HepG2 (cell line): ENCODE data around the gene NHLRC3. TPM values are rescaled to one million over a fixed set of nuclear protein-coding genes. Genes with fewer than 3 reads are reported as not detected.
"Not testable (repeated sequence)": the region's sequence is repeated elsewhere in the genome, so short reads cannot be mapped to it uniquely, and the experiment has no call there.

Experiments used
- ATAC-seq: fragments of 200-7000 bp; cut with Tn5 transposase; 3 replicates; pipeline ENCODE4 v1.9.1; 2020; ENCODE audit warnings: mild to moderate bottlenecking, moderate library complexity
- BruUV-seq: library from RNA; stranded (reverse); fragments of 400-500 nt; replicated peaks from 2 replicates; lab custom pipeline; 2021; lab: Mats Ljungman, UMichigan
- CTCF ChIA-PET: fragments of 300-600 bp; formaldehyde crosslinking; extraction: SDS; loops from one replicate; lab custom pipeline; 2021; ENCODE audit warnings: low total read pairs, inconsistent platforms, low intra/inter-chr PET ratio; lab: Yijun Ruan, JAX
- POLR2A ChIA-PET: fragments of 350-600 bp; sonication (Branson Sonifier 250); formaldehyde crosslinking; loops from one replicate; lab custom pipeline; 2020; ENCODE audit warnings: antibody characterized with exemption, inconsistent platforms; lab: Yijun Ruan, JAX
- DNase-seq: peaks from one replicate; pipeline ENCODE4 v3.0.0-alpha.2; 2015; ENCODE audit warnings: low spot score
- FAIRE-seq: peaks from 3 replicates; lab custom pipeline; 2011; peaks lifted over from hg19 to GRCh38; lab: Jason Lieb, UNC
- H2AFZ ChIP-seq: one replicate; pipeline ENCODE4 v1.6.1; 2011; ENCODE audit warnings: low read length, inconsistent platforms
- H3K27ac ChIP-seq: fragments of 300-600 bp; 3 replicates; pipeline ENCODE4 v1.8.0; 2011; ENCODE audit warnings: mixed run types, mild to moderate bottlenecking, mixed read lengths, low read length, inconsistent platforms; ENCODE audit not compliant: insufficient read depth; ENCODE audit errors: extremely low read length
- H3K27me3 ChIP-seq, 2 experiments: fragments of 200-600 bp in 1 of 2; 2 replicates in 1 of 2; 3 replicates in 1 of 2; pipeline versions ENCODE4 v1.6.0 to v1.8.0; 2011; ENCODE audit warnings: low read length in 2 of 2, mild to moderate bottlenecking in 2 of 2, moderate library complexity in 2 of 2, inconsistent platforms in 1 of 2; ENCODE audit not compliant: insufficient read depth in 2 of 2, control insufficient read depth in 1 of 2
- H3K36me3 ChIP-seq, 2 experiments: fragments of 200-600 bp in 1 of 2; replicated peaks in 1 of 2; 2 replicates in 1 of 2; 3 replicates in 1 of 2; pipeline versions ENCODE4 v1.5.1 to v1.8.0; 2011; ENCODE audit warnings: low read length in 2 of 2, inconsistent platforms in 1 of 2; ENCODE audit not compliant: insufficient read depth in 2 of 2, control insufficient read depth in 1 of 2
- H3K4me1 ChIP-seq: 2 replicates; pipeline ENCODE4 v1.5.1; 2012; ENCODE audit warnings: low read length, inconsistent platforms; ENCODE audit not compliant: insufficient read depth
- H3K4me2 ChIP-seq: 2 replicates; pipeline ENCODE4 v1.6.0; 2011; ENCODE audit warnings: low read depth, low read length, inconsistent platforms
- H3K4me3 ChIP-seq, 3 experiments: fragments of 200-600 bp in 1 of 3; sonication (generic), shearing (Covaris generic) in 1 of 3; replicated peaks in 1 of 3; 2 replicates each; pipeline ENCODE4 v1.5.1; 2011 to 2016; ENCODE audit warnings: low read length in 3 of 3, inconsistent platforms in 2 of 3, low read depth in 2 of 3, mild to moderate bottlenecking in 2 of 3, control low read depth in 1 of 3, mixed read lengths in 1 of 3; ENCODE audit not compliant: insufficient read depth in 1 of 3
- H3K79me2 ChIP-seq: one replicate; pipeline ENCODE4 v1.6.1; 2011; ENCODE audit warnings: low read length, inconsistent platforms; ENCODE audit not compliant: insufficient read depth
- H3K9ac ChIP-seq: 2 replicates; pipeline ENCODE4 v1.6.0; 2011; ENCODE audit warnings: mild to moderate bottlenecking, low read depth, low read length, inconsistent platforms; ENCODE audit not compliant: insufficient read depth
- H3K9me3 ChIP-seq: 2 replicates; pipeline ENCODE4 v1.5.1; 2012; ENCODE audit warnings: mild to moderate bottlenecking, low read length
- H4K20me1 ChIP-seq: 2 replicates; pipeline ENCODE4 v1.6.0; 2011; ENCODE audit warnings: inconsistent platforms, mild to moderate bottlenecking, low read length, moderate library complexity; ENCODE audit not compliant: insufficient read depth
- EP300 ChIP-seq, 3 experiments: sonication (generic) in 1 of 3; formaldehyde crosslinking in 1 of 3; IDR thresholded peaks; 2 replicates each; pipeline versions ENCODE4 v1.5.1 to v1.6.1; 2011 to 2020; ENCODE audit warnings: low read depth in 2 of 3, low read length in 2 of 3, borderline replicate concordance in 1 of 3, improper control_type of control experiment in 1 of 3, mild to moderate bottlenecking in 1 of 3, missing genetic modification reagents in 1 of 3, moderate library complexity in 1 of 3
- FOXK1 ChIP-seq: sonication (generic); formaldehyde crosslinking; IDR thresholded peaks from 2 replicates; pipeline ENCODE4 v1.4.0; 2020; ENCODE audit warnings: low read depth, missing genetic modification reagents, borderline replicate concordance
- HNF4A ChIP-seq: sonication (generic); formaldehyde crosslinking; IDR thresholded peaks from 2 replicates; pipeline ENCODE4 v1.4.0; 2020; ENCODE audit warnings: missing genetic modification reagents
- MEIS2 ChIP-seq: sonication (generic); formaldehyde crosslinking; IDR thresholded peaks from 2 replicates; pipeline ENCODE4 v1.9.0; 2021; ENCODE audit warnings: mild to moderate bottlenecking, missing genetic modification reagents
- PHB2 ChIP-seq: fragments of 450-650 bp; IDR thresholded peaks from 2 replicates; pipeline ENCODE4 v1.6.1; 2018; ENCODE audit not compliant: partially characterized antibody
- RARG ChIP-seq: sonication (generic); formaldehyde crosslinking; IDR thresholded peaks from 2 replicates; pipeline ENCODE4 v1.4.0; 2020; ENCODE audit warnings: low read depth, mild to moderate bottlenecking, missing genetic modification reagents
- SALL2 ChIP-seq: sonication (generic); formaldehyde crosslinking; IDR thresholded peaks from 2 replicates; pipeline ENCODE4 v1.8.1; 2023; ENCODE audit warnings: mild to moderate bottlenecking, missing genetic modification reagents, inconsistent platforms
- WIZ ChIP-seq: sonication (generic); formaldehyde crosslinking; IDR thresholded peaks from 2 replicates; pipeline ENCODE4 v1.5.1; 2020; ENCODE audit warnings: mild to moderate bottlenecking, missing genetic modification reagents
- ZFP37 ChIP-seq: sonication (generic); formaldehyde crosslinking; IDR thresholded peaks from 2 replicates; pipeline ENCODE4 v1.4.0; 2020; ENCODE audit warnings: missing genetic modification reagents, borderline replicate concordance
- ZNF782 ChIP-seq: sonication (generic); formaldehyde crosslinking; IDR thresholded peaks from 2 replicates; pipeline ENCODE4 v1.4.0; 2020; ENCODE audit warnings: missing genetic modification reagents, mild to moderate bottlenecking, borderline replicate concordance
- WGBS: methylation state at CpG from one replicate; pipeline ENCODE4 v1.1.6; 2017; ENCODE audit warnings: low lambda C conversion rate; 5-methylcytosine and 5-hydroxymethylcytosine counted together
- in situ Hi-C: cut with HindIII; loops from 2 replicates; pipeline ENCODE4 v1.10.0; 2017; ENCODE audit warnings: low pct_unique_long_range_greater_than_20kb; ENCODE audit not compliant: extremely low pct_ligation_motif_present
- intact Hi-C: fragments of 100-400 bp; cut with micrococcal nuclease; formaldehyde crosslinking; loops from one replicate; pipeline ENCODE4 v1.10.0; 2022; ENCODE audit not compliant: unreplicated experiment
- polyA plus RNA-seq, 8 experiments: library from polyadenylated mRNA; depleted of rRNA in 3 of 8; stranded (reverse) in 7 of 8; unstranded in 1 of 8; fragments of >200 nt; fragmentation: Illumina TruSeq in 4 of 8; extraction: Trizol in 4 of 8; gene quantifications; 2 replicates each; pipeline versions ENCODE4 v1.2.1 to v1.2.3, GENCODE V29; 2011 to 2016; ENCODE audit warnings: low read depth in 4 of 8, missing spikeins in 1 of 8, mixed read lengths in 1 of 8; ENCODE audit not compliant: insufficient read depth in 1 of 8
- total RNA-seq, 5 experiments: library from RNA; depleted of rRNA; stranded (reverse); fragments of >200 nt; fragmentation: Illumina TruSeq; extraction: Trizol; gene quantifications; 2 replicates each; pipeline ENCODE4 v1.2.3, GENCODE V29; 2016; ENCODE audit warnings: low read depth in 1 of 5
- TF ChIP-seq, protein P1 (sequence below): sonication (generic); formaldehyde crosslinking; IDR thresholded peaks from 2 replicates; pipeline ENCODE4 v1.5.0; 2020; ENCODE audit warnings: missing genetic modification reagents
- TF ChIP-seq, protein P2 (sequence below): sonication (generic); formaldehyde crosslinking; IDR thresholded peaks from 2 replicates; pipeline ENCODE4 v1.9.0; 2022; ENCODE audit warnings: low read depth, missing genetic modification reagents

Gene NHLRC3
- total and polyA plus RNA-seq, 2 of the 13 experiments (the other 11 are each of a cell fraction or from before 2014, with no cell fraction given) = 19.9 to 29.8 TPM

DNA sequence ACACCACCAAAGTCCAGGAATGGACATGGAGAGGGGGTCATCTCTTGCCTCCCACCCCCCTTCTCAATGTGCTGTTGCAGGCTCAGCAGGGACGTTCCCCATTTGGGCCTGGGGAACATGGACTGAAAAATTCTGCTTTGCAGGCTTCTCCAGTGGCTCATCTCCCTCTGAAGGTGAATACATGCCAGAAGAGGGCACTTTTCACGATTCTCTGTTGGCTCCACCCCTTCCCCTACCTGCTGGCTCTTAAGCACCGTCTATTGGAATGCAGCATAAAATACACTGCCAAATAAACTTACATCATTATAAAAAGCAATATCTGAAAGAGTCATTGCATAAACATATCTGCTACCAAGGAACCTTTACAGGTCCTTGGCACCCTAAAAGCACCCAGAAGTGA lies 35.7 kb downstream of the NHLRC3 start:
- ATAC-seq (no peak; the same call in 2 of the 3 replicates), FAIRE-seq (no peak), DNase-seq (no peak)
- ChIA-PET CTCF (no interaction called here), POLR2A (no interaction called here)
- H3K4me1 ChIP-seq = no peaks in the 10 kb centered on the region
- no peak overlapping the region for H3K9ac ChIP-seq
- TF ChIP-seq PHB2 = no peak
- no peak for TF ChIP-seq SALL2 (CRISPR knock-in tag)
- TF ChIP-seq, protein P1, sequence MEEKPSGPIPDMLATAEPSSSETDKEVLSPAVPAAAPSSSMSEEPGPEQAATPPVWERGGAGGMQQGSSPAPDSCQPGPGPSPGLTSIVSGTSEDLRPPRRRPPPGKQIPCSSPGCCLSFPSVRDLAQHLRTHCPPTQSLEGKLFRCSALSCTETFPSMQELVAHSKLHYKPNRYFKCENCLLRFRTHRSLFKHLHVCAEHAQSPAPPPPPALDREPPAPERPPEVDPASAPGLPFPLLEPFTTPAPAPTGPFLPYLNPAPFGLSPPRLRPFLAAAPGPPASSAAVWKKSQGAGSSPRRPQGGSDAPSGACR = no peak
- no peak for TF ChIP-seq RARG (CRISPR knock-in tag)
- no peak for TF ChIP-seq ZNF782
- no peak for TF ChIP-seq ZFP37
- TF ChIP-seq MEIS2 (CRISPR knock-in tag) = no peak
- no peak for TF ChIP-seq FOXK1
- TF ChIP-seq HNF4A (CRISPR knock-in tag) = no peak
- TF ChIP-seq, protein P2, sequence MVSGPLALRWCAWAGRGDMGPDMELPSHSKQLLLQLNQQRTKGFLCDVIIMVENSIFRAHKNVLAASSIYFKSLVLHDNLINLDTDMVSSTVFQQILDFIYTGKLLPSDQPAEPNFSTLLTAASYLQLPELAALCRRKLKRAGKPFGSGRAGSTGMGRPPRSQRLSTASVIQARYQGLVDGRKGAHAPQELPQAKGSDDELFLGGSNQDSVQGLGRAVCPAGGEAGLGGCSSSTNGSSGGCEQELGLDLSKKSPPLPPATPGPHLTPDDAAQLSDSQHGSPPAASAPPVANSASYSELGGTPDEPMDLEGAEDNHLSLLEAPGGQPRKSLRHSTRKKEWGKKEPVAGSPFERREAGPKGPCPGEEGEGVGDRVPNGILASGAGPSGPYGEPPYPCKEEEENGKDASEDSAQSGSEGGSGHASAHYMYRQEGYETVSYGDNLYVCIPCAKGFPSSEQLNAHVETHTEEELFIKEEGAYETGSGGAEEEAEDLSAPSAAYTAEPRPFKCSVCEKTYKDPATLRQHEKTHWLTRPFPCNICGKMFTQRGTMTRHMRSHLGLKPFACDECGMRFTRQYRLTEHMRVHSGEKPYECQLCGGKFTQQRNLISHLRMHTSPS (CRISPR knock-in tag) = no peak
- no peak for TF ChIP-seq EP300 (IDR thresholded peaks at IDR 0.05; ENCODE audit: low read depth in 2 of 2, low read length in 2 of 2)
- no peak for TF ChIP-seq EP300 (CRISPR knock-in tag; IDR thresholded peaks at IDR 0.05; ENCODE audit: borderline replicate concordance)
- TF ChIP-seq WIZ (CRISPR knock-in tag) = no peak
- H4K20me1 ChIP-seq = no peaks in the 10 kb centered on the region
- no peaks in the 10 kb centered on the region for H3K36me3 ChIP-seq
- 4% methylated on average over 3 of the region's 3 CpGs for WGBS
- no TSS peak for BruUV-seq
- in situ Hi-C loops = loop anchor here (25.0 kb wide), 1 partner anchor 538 kb away; the partner anchor contains the start of gene LHFPL6
- intact Hi-C loops = no loop called here
- H3K4me3 ChIP-seq = no peak overlapping the region
- no peak overlapping the region for H2AFZ ChIP-seq
- no peaks in the 10 kb centered on the region; a peak in 1 of 5 replicates for H3K27me3 ChIP-seq
- H3K79me2 ChIP-seq = no peaks in the 10 kb centered on the region
- no peak overlapping the region for H3K27ac ChIP-seq
- no peaks in the 10 kb centered on the region for H3K9me3 ChIP-seq
- H3K4me2 ChIP-seq = no peak overlapping the region

DNA sequence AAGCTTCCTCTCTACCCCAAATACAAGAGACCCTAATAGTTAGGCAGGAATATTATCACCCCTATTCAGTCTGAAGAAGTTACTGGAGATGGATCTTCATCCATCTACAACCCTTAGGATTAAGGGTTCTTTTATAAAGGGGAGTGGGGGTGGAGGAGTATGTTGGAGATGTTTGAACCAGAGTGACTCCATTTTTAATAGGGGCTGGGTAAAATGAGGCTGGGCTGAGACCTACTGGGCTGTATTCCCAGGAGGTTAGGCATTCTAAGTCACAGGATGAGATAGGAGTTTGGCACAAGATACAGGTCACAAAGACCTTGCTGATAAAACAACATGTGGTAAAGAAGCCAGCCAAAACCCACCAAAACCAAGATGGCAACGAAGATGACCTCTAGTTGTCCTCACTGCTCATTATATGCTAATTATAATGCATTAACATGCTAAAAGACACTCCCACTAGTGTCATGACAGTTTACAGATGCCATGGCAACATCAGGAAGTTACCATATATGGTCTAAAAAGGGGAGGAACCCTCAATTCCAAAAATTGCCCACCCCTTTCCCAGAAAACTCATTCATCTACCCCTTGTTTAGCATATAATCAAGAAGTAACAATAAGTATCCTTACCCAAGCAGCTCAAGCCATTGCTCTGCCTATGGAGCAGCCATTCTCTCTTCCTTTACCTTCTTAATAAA lies 48.1 kb downstream of the NHLRC3 start:
- H3K9ac ChIP-seq, ATAC-seq: not testable (repeated sequence)
- WGBS = 0% methylated on average over 1 of the region's 1 CpG

More for the DNA sequence above, 48.1 kb downstream of the NHLRC3 start:
- CTCF ChIA-PET, H3K4me2 ChIP-seq, H3K27ac ChIP-seq, POLR2A ChIA-PET, H3K9me3 ChIP-seq, H4K20me1 ChIP-seq, DNase-seq, BruUV-seq, H3K4me1 ChIP-seq, in situ Hi-C loops, intact Hi-C loops, H3K36me3 ChIP-seq, H3K79me2 ChIP-seq, H3K4me3 ChIP-seq, H3K27me3 ChIP-seq, FAIRE-seq, H2AFZ ChIP-seq: not testable (repeated sequence)
